IMR-90 (cell line): Measurements from ENCODE around the gene NTRK3. TPM values are rescaled to one million over a fixed set of nuclear protein-coding genes. Genes with fewer than 3 reads are reported as not detected.

Experiments used
- ATAC-seq: fragments of 200-7000 bp; cut with Tn5 transposase; 2 replicates; pipeline ENCODE4 v1.9.1; 2020; ENCODE audit warnings: low read depth, mild to moderate bottlenecking, moderate library complexity
- BruUV-seq: library from RNA; stranded (reverse); fragments of 400-500 nt; replicated peaks from 2 replicates; lab custom pipeline; 2021; lab: Mats Ljungman, UMichigan
- CTCF ChIA-PET: fragments of 300-600 bp; formaldehyde crosslinking; extraction: SDS; loops from one replicate; lab custom pipeline; 2021; ENCODE audit warnings: antibody characterized with exemption; lab: Yijun Ruan, JAX
- POLR2A ChIA-PET: fragments of 300-600 bp; sonication (Branson Sonifier 250); formaldehyde crosslinking; loops from one replicate; lab custom pipeline; 2022; ENCODE audit warnings: antibody characterized with exemption; ENCODE audit not compliant: unreplicated experiment; lab: Charles Lee
- DNase-seq: peaks from one replicate; pipeline ENCODE4 v3.0.0; 2013
- H2AFZ ChIP-seq: replicated peaks from 2 replicates; pipeline ENCODE3; 2013; ENCODE audit warnings: low read length, mild to moderate bottlenecking; ENCODE audit not compliant: poor library complexity
- H2AK5ac ChIP-seq: 2 replicates; pipeline ENCODE4 v1.6.1; 2013; ENCODE audit warnings: low read depth, low read length, inconsistent platforms
- H2AK9ac ChIP-seq: replicated peaks from 2 replicates; pipeline ENCODE3; 2013; ENCODE audit warnings: mild to moderate bottlenecking, low read depth, low read length, moderate library complexity; ENCODE audit not compliant: poor library complexity
- H2BK120ac ChIP-seq: 2 replicates; pipeline ENCODE4 v1.6.1; 2013; ENCODE audit warnings: low read depth, low read length, inconsistent platforms
- H2BK15ac ChIP-seq: 3 replicates; pipeline ENCODE4 v1.6.1; 2013; ENCODE audit warnings: low read depth, low read length, inconsistent platforms
- H2BK20ac ChIP-seq: 2 replicates; pipeline ENCODE4 v1.6.1; 2013; ENCODE audit warnings: low read depth, mild to moderate bottlenecking, inconsistent platforms, low read length, moderate library complexity
- H2BK5ac ChIP-seq: 2 replicates; pipeline ENCODE4 v1.6.1; 2013; ENCODE audit warnings: mild to moderate bottlenecking, low read depth, low read length, inconsistent platforms; ENCODE audit not compliant: poor library complexity, severe bottlenecking
- H3K14ac ChIP-seq: replicated peaks from 2 replicates; pipeline ENCODE4 v1.6.1; 2013; ENCODE audit warnings: low read depth, low read length, inconsistent platforms
- H3K18ac ChIP-seq: 2 replicates; pipeline ENCODE4 v1.6.1; 2013; ENCODE audit warnings: low read depth, low read length, control low read depth
- H3K23ac ChIP-seq: 2 replicates; pipeline ENCODE4 v1.6.1; 2013; ENCODE audit warnings: low read depth, low read length, inconsistent platforms
- H3K27ac ChIP-seq: 2 replicates; pipeline ENCODE4 v1.5.1; 2013; ENCODE audit warnings: mild to moderate bottlenecking, control low read depth, low read length; ENCODE audit not compliant: insufficient read depth
- H3K27me3 ChIP-seq: 2 replicates; pipeline ENCODE4 v1.6.1; 2013; ENCODE audit warnings: low read length; ENCODE audit not compliant: control insufficient read depth, insufficient read depth
- H3K36me3 ChIP-seq: 2 replicates; pipeline ENCODE4 v1.6.1; 2013; ENCODE audit warnings: low read length, mixed read lengths; ENCODE audit not compliant: control insufficient read depth, insufficient read depth
- H3K4ac ChIP-seq: 2 replicates; pipeline ENCODE4 v1.6.1; 2013; ENCODE audit warnings: low read depth, low read length, inconsistent platforms
- H3K4me1 ChIP-seq: 2 replicates; pipeline ENCODE4 v1.6.1; 2013; ENCODE audit warnings: low read length, mixed read lengths; ENCODE audit not compliant: control insufficient read depth, insufficient read depth
- H3K4me2 ChIP-seq: 2 replicates; pipeline ENCODE4 v1.6.1; 2013; ENCODE audit warnings: low read depth, mild to moderate bottlenecking, control low read depth, low read length, moderate library complexity
- H3K4me3 ChIP-seq: 2 replicates; pipeline ENCODE4 v1.5.1; 2013; ENCODE audit warnings: low read depth, mild to moderate bottlenecking, control low read depth, low read length, moderate library complexity; ENCODE audit not compliant: insufficient read depth
- H3K56ac ChIP-seq: 2 replicates; pipeline ENCODE4 v1.6.1; 2013; ENCODE audit warnings: low read length, inconsistent platforms; ENCODE audit not compliant: insufficient read depth; ENCODE audit errors: extremely low read depth
- H3K79me1 ChIP-seq, 2 experiments: 2 replicates each; pipeline ENCODE4 v1.6.1; 2013; ENCODE audit warnings: low read length in 2 of 2, inconsistent platforms in 1 of 2, low read depth in 1 of 2
- H3K9ac ChIP-seq: 2 replicates; pipeline ENCODE4 v1.6.1; 2013; ENCODE audit warnings: low read depth, low read length, control low read depth
- H3K9me1 ChIP-seq: 2 replicates; pipeline ENCODE4 v1.6.1; 2013; ENCODE audit warnings: low read length, inconsistent platforms; ENCODE audit not compliant: insufficient read depth
- H3K9me3 ChIP-seq: 2 replicates; pipeline ENCODE4 v1.6.1; 2013; ENCODE audit warnings: low read length; ENCODE audit not compliant: control insufficient read depth, insufficient read depth
- H4K20me1 ChIP-seq: 2 replicates; pipeline ENCODE4 v1.6.1; 2013; ENCODE audit warnings: low read length, inconsistent platforms; ENCODE audit not compliant: insufficient read depth
- H4K5ac ChIP-seq: 2 replicates; pipeline ENCODE4 v1.6.1; 2013; ENCODE audit warnings: mild to moderate bottlenecking, low read depth, low read length, control low read depth
- H4K8ac ChIP-seq, 2 experiments: 2 replicates each; pipeline ENCODE4 v1.6.1; 2013; ENCODE audit warnings: low read depth in 2 of 2, low read length in 2 of 2, control low read depth in 1 of 2, inconsistent platforms in 1 of 2
- H4K91ac ChIP-seq: 2 replicates; pipeline ENCODE4 v1.6.1; 2013; ENCODE audit warnings: low read depth, low read length, inconsistent platforms; ENCODE audit not compliant: insufficient read depth
- BHLHE40 ChIP-seq: fragments of 150-350 bp; IDR thresholded peaks from 2 replicates; pipeline ENCODE4 v1.6.1; 2016; ENCODE audit warnings: mild to moderate bottlenecking, low read depth, low read length
- CEBPB ChIP-seq: IDR thresholded peaks from 2 replicates; pipeline ENCODE4 v1.6.1; 2012; ENCODE audit warnings: low read depth, low read length, improper control_type of control experiment
- CHD1 ChIP-seq: IDR thresholded peaks from 2 replicates; pipeline ENCODE4 v1.6.1; 2012; ENCODE audit warnings: low read depth, low read length, improper control_type of control experiment
- ELK1 ChIP-seq: fragments of 150-350 bp; IDR thresholded peaks from 2 replicates; pipeline ENCODE4 v1.6.1; 2016; ENCODE audit warnings: low read depth, mild to moderate bottlenecking, low read length, moderate library complexity, borderline replicate concordance
- FOS ChIP-seq: fragments of 150-350 bp; IDR thresholded peaks from 2 replicates; pipeline ENCODE4 v1.6.1; 2016; ENCODE audit warnings: low read depth, low read length
- MXI1 ChIP-seq: IDR thresholded peaks from 2 replicates; pipeline ENCODE4 v1.6.1; 2012; ENCODE audit warnings: low read depth, mild to moderate bottlenecking, low read length, moderate library complexity, borderline replicate concordance
- POLR2A ChIP-seq: IDR thresholded peaks from 2 replicates; pipeline ENCODE4 v1.6.1; 2012; ENCODE audit warnings: mild to moderate bottlenecking, low read depth, low read length
- RAD21 ChIP-seq: IDR thresholded peaks from 2 replicates; pipeline ENCODE4 v1.6.1; 2012; ENCODE audit warnings: low read length, improper control_type of control experiment
- RCOR1 ChIP-seq: IDR thresholded peaks from 2 replicates; pipeline ENCODE4 v1.6.1; 2012; ENCODE audit warnings: mild to moderate bottlenecking, low read length, improper control_type of control experiment; ENCODE audit not compliant: insufficient replicate concordance
- RFX5 ChIP-seq: IDR thresholded peaks from 2 replicates; pipeline ENCODE4 v1.8.0; 2012; ENCODE audit warnings: low read depth, mild to moderate bottlenecking, low read length, moderate library complexity
- SMC3 ChIP-seq: fragments of 150-350 bp; IDR thresholded peaks from 2 replicates; pipeline ENCODE4 v1.6.1; 2016; ENCODE audit warnings: low read depth, mild to moderate bottlenecking, antibody characterized with exemption, low read length, moderate library complexity
- USF2 ChIP-seq: fragments of 150-350 bp; IDR thresholded peaks from 2 replicates; pipeline ENCODE4 v1.6.1; 2017; ENCODE audit warnings: mild to moderate bottlenecking, antibody characterized with exemption, low read length, low read depth
- WGBS, 2 experiments: methylation state at CpG; one replicate each; pipeline versions ENCODE4 v1.1.5 to v1.1.7; 2013; ENCODE audit warnings: missing lambda C conversion rate in 2 of 2; ENCODE audit not compliant: insufficient read length in 1 of 2; ENCODE audit errors: extremely low coverage in 2 of 2; 5-methylcytosine and 5-hydroxymethylcytosine counted together
- dilution Hi-C: fragments of 300-500 bp; cut with HindIII; formaldehyde crosslinking; loops from one replicate; pipeline ENCODE4 v1.14.3; 2018; ENCODE audit warnings: low sequenced_read_pairs; ENCODE audit not compliant: unreplicated experiment
- in situ Hi-C: fragments of 300-500 bp; cut with MboI; formaldehyde crosslinking; loops from 3 replicates; pipeline ENCODE4 v1.14.3; 2019; ENCODE audit warnings: low sequenced_read_pairs, inconsistent platforms, mixed read lengths
- intact Hi-C: fragments of 100-400 bp; cut with micrococcal nuclease; formaldehyde crosslinking; loops from 2 replicates; pipeline ENCODE4 v1.10.0; 2022
- polyA plus RNA-seq, 3 experiments: library from polyadenylated mRNA; depleted of rRNA; stranded (reverse); fragments of >200 nt; gene quantifications; 2 replicates each; pipeline ENCODE4 v1.2.3, GENCODE V29; 2012; ENCODE audit warnings: low replicate concordance in 1 of 3
- total RNA-seq: library from RNA; depleted of rRNA; stranded (reverse); fragments of >200 nt; gene quantifications from 2 replicates; pipeline ENCODE4 v1.2.3, GENCODE V29; 2012
- TF ChIP-seq, protein P1 (sequence below): conservative IDR thresholded peaks from 2 replicates; pipeline ENCODE4 v1.5.1; 2012; ENCODE audit warnings: mild to moderate bottlenecking, low read depth, low read length, improper control_type of control experiment

The NTRK3 gene
- total and polyA plus RNA-seq, 2 of the 4 experiments (the other 2 are of a cell fraction), result under 0.01 to 0.15 TPM

DNA sequence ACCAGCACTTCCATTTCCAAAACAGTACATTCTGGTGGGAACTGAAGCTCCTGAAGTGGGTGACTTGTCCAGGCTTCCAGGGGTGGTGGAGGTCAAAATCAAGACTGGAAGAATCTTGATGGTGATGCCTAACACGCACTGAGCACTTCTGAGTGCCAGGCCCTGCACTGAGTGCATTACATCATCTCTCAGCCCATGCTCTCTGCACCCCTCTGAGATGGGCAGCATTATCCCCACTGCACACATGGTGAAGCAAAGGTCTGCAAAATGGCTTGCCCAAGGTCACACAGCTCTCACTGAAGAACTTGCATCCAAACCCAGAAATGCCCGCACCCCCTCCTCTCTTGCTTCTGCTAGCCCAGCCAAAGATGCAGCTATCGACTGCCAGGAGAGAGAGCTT lies 36.9 kb downstream of the NTRK3 start:
- WGBS, 2 experiments, result no CpG with 5 or more reads among the region's 3 CpGs
- H3K27ac ChIP-seq, result no peak overlapping the region
- no peak overlapping the region for H2AK5ac ChIP-seq
- no peak overlapping the region for H2BK5ac ChIP-seq
- H3K18ac ChIP-seq, result no peak overlapping the region
- peak overlapping the region; percentile 14 for H2AFZ ChIP-seq
- H3K79me1 ChIP-seq, result no peaks in the 10 kb centered on the region
- H3K4me2 ChIP-seq, result no peak overlapping the region
- H3K23ac ChIP-seq, result no peak overlapping the region
- no peak overlapping the region for H3K4me3 ChIP-seq
- H3K56ac ChIP-seq, result no peak overlapping the region
- H3K9me3 ChIP-seq, result peaks cover 8% of the 10 kb centered on the region
- H2BK20ac ChIP-seq, result no peak overlapping the region
- no peak overlapping the region for H4K91ac ChIP-seq
- no TSS peak for BruUV-seq
- no peak for ATAC-seq
- CTCF ChIA-PET, result no interaction called here
- no peaks in the 10 kb centered on the region for H3K4me1 ChIP-seq
- no peaks in the 10 kb centered on the region for H3K36me3 ChIP-seq
- in situ Hi-C loops, result no loop called here
- no peaks in the 10 kb centered on the region for H3K9me1 ChIP-seq
- no peak overlapping the region for H3K14ac ChIP-seq
- H2BK120ac ChIP-seq, result no peak overlapping the region
- H3K9ac ChIP-seq, result no peak overlapping the region
- H4K8ac ChIP-seq, result no peak overlapping the region
- H3K4ac ChIP-seq, result no peak overlapping the region
- H4K5ac ChIP-seq, result no peak overlapping the region
- TF ChIP-seq CEBPB (no peak), MXI1 (no peak), CHD1 (no peak), ELK1 (no peak), SMC3 (no peak), RCOR1 (no peak), USF2 (no peak), BHLHE40 (no peak), FOS (no peak), RAD21 (no peak), RFX5 (no peak), POLR2A (no peak)
- TF ChIP-seq, protein P1, sequence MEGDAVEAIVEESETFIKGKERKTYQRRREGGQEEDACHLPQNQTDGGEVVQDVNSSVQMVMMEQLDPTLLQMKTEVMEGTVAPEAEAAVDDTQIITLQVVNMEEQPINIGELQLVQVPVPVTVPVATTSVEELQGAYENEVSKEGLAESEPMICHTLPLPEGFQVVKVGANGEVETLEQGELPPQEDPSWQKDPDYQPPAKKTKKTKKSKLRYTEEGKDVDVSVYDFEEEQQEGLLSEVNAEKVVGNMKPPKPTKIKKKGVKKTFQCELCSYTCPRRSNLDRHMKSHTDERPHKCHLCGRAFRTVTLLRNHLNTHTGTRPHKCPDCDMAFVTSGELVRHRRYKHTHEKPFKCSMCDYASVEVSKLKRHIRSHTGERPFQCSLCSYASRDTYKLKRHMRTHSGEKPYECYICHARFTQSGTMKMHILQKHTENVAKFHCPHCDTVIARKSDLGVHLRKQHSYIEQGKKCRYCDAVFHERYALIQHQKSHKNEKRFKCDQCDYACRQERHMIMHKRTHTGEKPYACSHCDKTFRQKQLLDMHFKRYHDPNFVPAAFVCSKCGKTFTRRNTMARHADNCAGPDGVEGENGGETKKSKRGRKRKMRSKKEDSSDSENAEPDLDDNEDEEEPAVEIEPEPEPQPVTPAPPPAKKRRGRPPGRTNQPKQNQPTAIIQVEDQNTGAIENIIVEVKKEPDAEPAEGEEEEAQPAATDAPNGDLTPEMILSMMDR, result no peak
- no peak for DNase-seq
- H2AK9ac ChIP-seq, result no peak overlapping the region
- no peak overlapping the region for H2BK15ac ChIP-seq
- H4K20me1 ChIP-seq, result no peaks in the 10 kb centered on the region
- H3K27me3 ChIP-seq, result no peaks in the 10 kb centered on the region
- dilution Hi-C loops, result no loop called here
- POLR2A ChIA-PET, result no interaction called here
- intact Hi-C loops, result no loop called here
